WTC11 (cell line): Measurements from ENCODE around the gene CCDC121. TPM values are rescaled to one million over a fixed set of nuclear protein-coding genes. Genes with fewer than 3 reads are reported as not detected.

ENCODE experiments used
- ATF1 ChIP-seq: sonication (generic); formaldehyde crosslinking; IDR thresholded peaks from 2 replicates; pipeline ENCODE4 v1.8.1; 2023; ENCODE audit warnings: mild to moderate bottlenecking, moderate library complexity, missing genetic modification reagents
- CREM ChIP-seq: sonication (generic); formaldehyde crosslinking; IDR thresholded peaks from 2 replicates; pipeline ENCODE4 v1.8.1; 2022; ENCODE audit warnings: mild to moderate bottlenecking, missing genetic modification reagents, moderate library complexity
- ELF4 ChIP-seq: sonication (generic); formaldehyde crosslinking; IDR thresholded peaks from 2 replicates; pipeline ENCODE4 v1.8.1; 2022; ENCODE audit warnings: low read depth, mild to moderate bottlenecking, moderate library complexity, missing genetic modification reagents
- FOXP4 ChIP-seq: sonication (generic); formaldehyde crosslinking; IDR thresholded peaks from 2 replicates; pipeline ENCODE4 v1.8.0; 2022; ENCODE audit warnings: mild to moderate bottlenecking, missing genetic modification reagents
- GABPB1 ChIP-seq: sonication (generic); formaldehyde crosslinking; IDR thresholded peaks from 2 replicates; pipeline ENCODE4 v1.8.1; 2023; ENCODE audit warnings: mild to moderate bottlenecking, missing genetic modification reagents
- GTF2I ChIP-seq: fragments of 250-450 bp; sonication (Bioruptor Pico); conservative IDR thresholded peaks from 2 replicates; pipeline ENCODE4 v1.4.0; 2021; ENCODE audit warnings: mild to moderate bottlenecking
- HMGA2 ChIP-seq: fragments of 250-450 bp; sonication (Bioruptor Pico); IDR thresholded peaks from 2 replicates; pipeline ENCODE4 v1.4.0; 2021; ENCODE audit warnings: mild to moderate bottlenecking, moderate library complexity
- JUN ChIP-seq: sonication (generic); formaldehyde crosslinking; IDR thresholded peaks from 2 replicates; pipeline ENCODE4 v1.8.0; 2023; ENCODE audit warnings: mild to moderate bottlenecking, missing genetic modification reagents
- MAX ChIP-seq: sonication (generic); formaldehyde crosslinking; IDR thresholded peaks from 2 replicates; pipeline ENCODE4 v1.8.0; 2022; ENCODE audit warnings: mild to moderate bottlenecking, missing genetic modification reagents
- NFE2L1 ChIP-seq: sonication (generic); formaldehyde crosslinking; IDR thresholded peaks from 2 replicates; pipeline ENCODE4 v1.8.1; 2023; ENCODE audit warnings: missing genetic modification reagents
- RORB ChIP-seq: fragments of 250-450 bp; sonication (Bioruptor Pico); IDR thresholded peaks from 2 replicates; pipeline ENCODE4 v1.9.0; 2021; ENCODE audit warnings: mild to moderate bottlenecking
- SMAD4 ChIP-seq: sonication (generic); formaldehyde crosslinking; IDR thresholded peaks from 2 replicates; pipeline ENCODE4 v1.8.0; 2022; ENCODE audit warnings: mild to moderate bottlenecking, missing genetic modification reagents
- STAT6 ChIP-seq: sonication (generic); formaldehyde crosslinking; conservative IDR thresholded peaks from 2 replicates; pipeline ENCODE4 v1.8.1; 2023; ENCODE audit warnings: mild to moderate bottlenecking, low read depth, missing genetic modification reagents, moderate library complexity
- USF2 ChIP-seq: sonication (generic); formaldehyde crosslinking; IDR thresholded peaks from 2 replicates; pipeline ENCODE4 v1.8.1; 2023; ENCODE audit warnings: mild to moderate bottlenecking, missing genetic modification reagents, moderate library complexity
- ZBTB21 ChIP-seq: sonication (generic); formaldehyde crosslinking; IDR thresholded peaks from 2 replicates; pipeline ENCODE4 v1.8.1; 2023; ENCODE audit warnings: mild to moderate bottlenecking, missing genetic modification reagents, borderline replicate concordance
- ZNF671 ChIP-seq: fragments of 250-450 bp; sonication (Bioruptor Pico); IDR thresholded peaks from 2 replicates; pipeline ENCODE4 v1.8.0; 2021; ENCODE audit warnings: mild to moderate bottlenecking
- total RNA-seq: library from RNA; stranded (reverse); gene quantifications from 3 replicates; pipeline ENCODE4 v1.2.3, GENCODE V29; 2021
- TF ChIP-seq, protein P1 (sequence below): sonication (generic); formaldehyde crosslinking; IDR thresholded peaks from 2 replicates; pipeline ENCODE4 v1.8.1; 2022; ENCODE audit warnings: mild to moderate bottlenecking, moderate library complexity, missing genetic modification reagents
- TF ChIP-seq, protein P2 (sequence below): fragments of 250-450 bp; sonication (Bioruptor Pico); conservative IDR thresholded peaks from 2 replicates; pipeline ENCODE4 v1.9.0; 2021; ENCODE audit warnings: mild to moderate bottlenecking
- TF ChIP-seq, protein P3 (sequence below): sonication (generic); formaldehyde crosslinking; IDR thresholded peaks from 2 replicates; pipeline ENCODE4 v1.8.0; 2022; ENCODE audit warnings: mild to moderate bottlenecking, missing genetic modification reagents
- TF ChIP-seq, protein P4 (sequence below): fragments of 250-450 bp; sonication (Bioruptor Pico); IDR thresholded peaks from 2 replicates; pipeline ENCODE4 v1.9.0; 2021; ENCODE audit warnings: mild to moderate bottlenecking, borderline replicate concordance
- TF ChIP-seq, protein P5 (sequence below): sonication (generic); formaldehyde crosslinking; IDR thresholded peaks from 2 replicates; pipeline ENCODE4 v1.8.0; 2023; ENCODE audit warnings: missing genetic modification reagents
- TF ChIP-seq, protein P6 (sequence below): fragments of 200-600 bp; IDR thresholded peaks from 2 replicates; pipeline ENCODE4 v1.8.0; 2022; ENCODE audit warnings: antibody characterized with exemption

CCDC121 gene
- total RNA-seq, 1 experiment from 2014 or later = 2.0 TPM

GRCh38 chr2:27582695-27583389 lies 46.0 kb downstream of the CCDC121 start, which contains the start of gene ZNF512 (continued):
- no peak for TF ChIP-seq RORB (CRISPR knock-in tag)
- no peak for TF ChIP-seq FOXP4 (CRISPR knock-in tag)
- TF ChIP-seq, protein P1, sequence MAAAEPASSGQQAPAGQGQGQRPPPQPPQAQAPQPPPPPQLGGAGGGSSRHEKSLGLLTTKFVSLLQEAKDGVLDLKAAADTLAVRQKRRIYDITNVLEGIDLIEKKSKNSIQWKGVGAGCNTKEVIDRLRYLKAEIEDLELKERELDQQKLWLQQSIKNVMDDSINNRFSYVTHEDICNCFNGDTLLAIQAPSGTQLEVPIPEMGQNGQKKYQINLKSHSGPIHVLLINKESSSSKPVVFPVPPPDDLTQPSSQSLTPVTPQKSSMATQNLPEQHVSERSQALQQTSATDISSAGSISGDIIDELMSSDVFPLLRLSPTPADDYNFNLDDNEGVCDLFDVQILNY (CRISPR knock-in tag) = no peak
- TF ChIP-seq ATF1 (CRISPR knock-in tag) = no peak
- peak; percentile 96 for TF ChIP-seq USF2 (CRISPR knock-in tag)
- TF ChIP-seq, protein P2, sequence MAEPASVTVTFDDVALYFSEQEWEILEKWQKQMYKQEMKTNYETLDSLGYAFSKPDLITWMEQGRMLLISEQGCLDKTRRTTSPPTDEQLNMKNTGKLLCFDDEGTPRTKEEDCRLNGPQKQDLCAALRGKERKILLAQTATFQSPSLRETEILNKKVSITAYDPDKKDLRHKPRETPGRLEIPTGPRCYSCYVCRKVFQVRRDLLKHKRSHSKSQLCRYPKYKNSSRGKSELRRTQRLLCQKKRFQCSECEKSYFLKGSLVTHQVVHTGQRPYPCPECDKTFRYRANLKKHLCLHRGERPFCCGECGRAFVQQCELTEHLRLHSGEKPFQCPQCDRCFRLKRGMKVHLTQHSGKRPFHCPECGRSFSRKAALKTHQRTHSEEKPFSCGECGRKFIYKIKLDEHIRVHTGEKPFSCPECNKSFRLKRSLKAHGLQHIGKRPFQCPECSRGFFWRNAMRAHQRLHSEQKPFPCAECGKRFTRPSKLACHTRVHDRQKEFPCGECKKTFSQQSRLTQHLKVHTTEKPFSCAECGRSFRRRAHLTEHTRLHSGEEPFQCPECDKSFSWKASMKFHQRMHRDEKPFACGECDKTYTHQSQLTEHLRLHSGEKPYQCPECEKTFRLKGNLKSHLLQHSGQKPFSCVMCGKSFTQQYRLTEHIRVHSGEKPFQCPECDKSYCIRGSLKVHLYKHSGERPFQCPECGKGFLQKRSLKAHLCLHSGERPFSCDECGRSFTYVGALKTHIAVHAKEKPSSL (CRISPR knock-in tag) = no peak
- no peak for TF ChIP-seq CREM
- TF ChIP-seq ELF4 (CRISPR knock-in tag) = no peak
- TF ChIP-seq ZNF671 (CRISPR knock-in tag) = no peak
- TF ChIP-seq, protein P3, sequence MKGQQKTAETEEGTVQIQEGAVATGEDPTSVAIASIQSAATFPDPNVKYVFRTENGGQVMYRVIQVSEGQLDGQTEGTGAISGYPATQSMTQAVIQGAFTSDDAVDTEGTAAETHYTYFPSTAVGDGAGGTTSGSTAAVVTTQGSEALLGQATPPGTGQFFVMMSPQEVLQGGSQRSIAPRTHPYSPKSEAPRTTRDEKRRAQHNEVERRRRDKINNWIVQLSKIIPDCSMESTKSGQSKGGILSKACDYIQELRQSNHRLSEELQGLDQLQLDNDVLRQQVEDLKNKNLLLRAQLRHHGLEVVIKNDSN (CRISPR knock-in tag) = peak; percentile 94
- TF ChIP-seq GTF2I (CRISPR knock-in tag) = no peak
- peak; percentile 61 for TF ChIP-seq GABPB1 (CRISPR knock-in tag)
- TF ChIP-seq MAX (CRISPR knock-in tag) = peak; percentile 62; the same call in 1 of the 2 replicates
- TF ChIP-seq SMAD4 (CRISPR knock-in tag) = no peak
- no peak for TF ChIP-seq HMGA2 (CRISPR knock-in tag)
- no peak for TF ChIP-seq ZBTB21
- TF ChIP-seq JUN (CRISPR knock-in tag) = 0 out of 2 replicates have a peak, but pooled peaks have one; percentile 28
- TF ChIP-seq, protein P4, sequence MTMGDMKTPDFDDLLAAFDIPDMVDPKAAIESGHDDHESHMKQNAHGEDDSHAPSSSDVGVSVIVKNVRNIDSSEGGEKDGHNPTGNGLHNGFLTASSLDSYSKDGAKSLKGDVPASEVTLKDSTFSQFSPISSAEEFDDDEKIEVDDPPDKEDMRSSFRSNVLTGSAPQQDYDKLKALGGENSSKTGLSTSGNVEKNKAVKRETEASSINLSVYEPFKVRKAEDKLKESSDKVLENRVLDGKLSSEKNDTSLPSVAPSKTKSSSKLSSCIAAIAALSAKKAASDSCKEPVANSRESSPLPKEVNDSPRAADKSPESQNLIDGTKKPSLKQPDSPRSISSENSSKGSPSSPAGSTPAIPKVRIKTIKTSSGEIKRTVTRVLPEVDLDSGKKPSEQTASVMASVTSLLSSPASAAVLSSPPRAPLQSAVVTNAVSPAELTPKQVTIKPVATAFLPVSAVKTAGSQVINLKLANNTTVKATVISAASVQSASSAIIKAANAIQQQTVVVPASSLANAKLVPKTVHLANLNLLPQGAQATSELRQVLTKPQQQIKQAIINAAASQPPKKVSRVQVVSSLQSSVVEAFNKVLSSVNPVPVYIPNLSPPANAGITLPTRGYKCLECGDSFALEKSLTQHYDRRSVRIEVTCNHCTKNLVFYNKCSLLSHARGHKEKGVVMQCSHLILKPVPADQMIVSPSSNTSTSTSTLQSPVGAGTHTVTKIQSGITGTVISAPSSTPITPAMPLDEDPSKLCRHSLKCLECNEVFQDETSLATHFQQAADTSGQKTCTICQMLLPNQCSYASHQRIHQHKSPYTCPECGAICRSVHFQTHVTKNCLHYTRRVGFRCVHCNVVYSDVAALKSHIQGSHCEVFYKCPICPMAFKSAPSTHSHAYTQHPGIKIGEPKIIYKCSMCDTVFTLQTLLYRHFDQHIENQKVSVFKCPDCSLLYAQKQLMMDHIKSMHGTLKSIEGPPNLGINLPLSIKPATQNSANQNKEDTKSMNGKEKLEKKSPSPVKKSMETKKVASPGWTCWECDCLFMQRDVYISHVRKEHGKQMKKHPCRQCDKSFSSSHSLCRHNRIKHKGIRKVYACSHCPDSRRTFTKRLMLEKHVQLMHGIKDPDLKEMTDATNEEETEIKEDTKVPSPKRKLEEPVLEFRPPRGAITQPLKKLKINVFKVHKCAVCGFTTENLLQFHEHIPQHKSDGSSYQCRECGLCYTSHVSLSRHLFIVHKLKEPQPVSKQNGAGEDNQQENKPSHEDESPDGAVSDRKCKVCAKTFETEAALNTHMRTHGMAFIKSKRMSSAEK = no peak
- TF ChIP-seq, protein P5, sequence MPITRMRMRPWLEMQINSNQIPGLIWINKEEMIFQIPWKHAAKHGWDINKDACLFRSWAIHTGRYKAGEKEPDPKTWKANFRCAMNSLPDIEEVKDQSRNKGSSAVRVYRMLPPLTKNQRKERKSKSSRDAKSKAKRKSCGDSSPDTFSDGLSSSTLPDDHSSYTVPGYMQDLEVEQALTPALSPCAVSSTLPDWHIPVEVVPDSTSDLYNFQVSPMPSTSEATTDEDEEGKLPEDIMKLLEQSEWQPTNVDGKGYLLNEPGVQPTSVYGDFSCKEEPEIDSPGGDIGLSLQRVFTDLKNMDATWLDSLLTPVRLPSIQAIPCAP (CRISPR knock-in tag) = no peak
- TF ChIP-seq, protein P6, sequence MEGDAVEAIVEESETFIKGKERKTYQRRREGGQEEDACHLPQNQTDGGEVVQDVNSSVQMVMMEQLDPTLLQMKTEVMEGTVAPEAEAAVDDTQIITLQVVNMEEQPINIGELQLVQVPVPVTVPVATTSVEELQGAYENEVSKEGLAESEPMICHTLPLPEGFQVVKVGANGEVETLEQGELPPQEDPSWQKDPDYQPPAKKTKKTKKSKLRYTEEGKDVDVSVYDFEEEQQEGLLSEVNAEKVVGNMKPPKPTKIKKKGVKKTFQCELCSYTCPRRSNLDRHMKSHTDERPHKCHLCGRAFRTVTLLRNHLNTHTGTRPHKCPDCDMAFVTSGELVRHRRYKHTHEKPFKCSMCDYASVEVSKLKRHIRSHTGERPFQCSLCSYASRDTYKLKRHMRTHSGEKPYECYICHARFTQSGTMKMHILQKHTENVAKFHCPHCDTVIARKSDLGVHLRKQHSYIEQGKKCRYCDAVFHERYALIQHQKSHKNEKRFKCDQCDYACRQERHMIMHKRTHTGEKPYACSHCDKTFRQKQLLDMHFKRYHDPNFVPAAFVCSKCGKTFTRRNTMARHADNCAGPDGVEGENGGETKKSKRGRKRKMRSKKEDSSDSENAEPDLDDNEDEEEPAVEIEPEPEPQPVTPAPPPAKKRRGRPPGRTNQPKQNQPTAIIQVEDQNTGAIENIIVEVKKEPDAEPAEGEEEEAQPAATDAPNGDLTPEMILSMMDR = no peak
- no peak for TF ChIP-seq STAT6 (CRISPR knock-in tag)
- no peak for TF ChIP-seq NFE2L1 (CRISPR knock-in tag)
